ENCODE measurements around the gene BPI. TPM values are rescaled to one million over a fixed set of nuclear protein-coding genes. Genes with fewer than 3 reads are reported as not detected.
"Not testable (repeated sequence)": the region's sequence is repeated elsewhere in the genome, so short reads cannot be mapped to it uniquely, and the experiment has no call there.

Gene BPI
- total RNA-seq, 4 donors from 2014 or later, result not detected

GRCh38 chr20:38338849-38339520, 35.0 kb downstream of the BPI start:
- no peak for ATAC-seq
- Histone ChIP-seq H3K9me3 (no peaks in the 10 kb centered on the region), H3K36me3 (no peaks in the 10 kb centered on the region), H3K27ac (no peak overlapping the region), H3K4me1 (peaks cover 0 to 8% of the 10 kb centered on the region in 2 donors), H3K4me3 (no peak overlapping the region), H3K27me3 (no peaks in the 10 kb centered on the region)
- in situ Hi-C loops (cut with MboI; ENCODE audit: low sequenced_read_pairs in 4 of 4), result loop anchor here in 1 of 4 donors (25.0 kb wide), 1 partner anchor 277 kb away; no protein-coding TSS in a partner anchor
- no peak for DNase-seq
- TF ChIP-seq POLR2A (IDR thresholded peaks at IDR 0.05) (no peak), CTCF (IDR thresholded peaks at IDR 0.05 in 4 of 5, conservative IDR thresholded peaks at IDR 0.05 in 1 of 5) (peak in 1 of 5 experiments; percentile 25)
- intact Hi-C loops (cut with DNase I; ENCODE audit: low total_unique reads), result loop anchor here (1.0 kb wide), 1 partner anchor 17 kb away; no protein-coding TSS in a partner anchor

- H3K9me3 ChIP-seq, H3K4me3 ChIP-seq, DNase-seq, H3K27me3 ChIP-seq, ATAC-seq, H3K36me3 ChIP-seq, H3K27ac ChIP-seq: not testable (repeated sequence)
- intact Hi-C loops (cut with DNase I; ENCODE audit: low total_unique reads), result loop anchor here (1.0 kb wide), 1 partner anchor 17 kb away; no protein-coding TSS in a partner anchor
- in situ Hi-C loops (cut with MboI; ENCODE audit: low sequenced_read_pairs in 4 of 4), result loop anchor here in 1 of 4 donors (25.0 kb wide), 1 partner anchor 277 kb away; no protein-coding TSS in a partner anchor
- peaks cover 0 to 11% of the 10 kb centered on the region in 2 donors for H3K4me1 ChIP-seq
Measured at GRCh38 chr20:38339521-38339896, 35.6 kb downstream of the BPI start.

- Histone ChIP-seq H3K9me3 (no peaks in the 10 kb centered on the region), H3K27me3 (no peaks in the 10 kb centered on the region), H3K36me3 (no peaks in the 10 kb centered on the region), H3K27ac (no peak overlapping the region), H3K4me1 (peaks cover 3 to 11% of the 10 kb centered on the region in 2 donors), H3K4me3 (no peak overlapping the region)
- DNase-seq, result no peak
- intact Hi-C loops (cut with DNase I; ENCODE audit: low total_unique reads), result loop anchor here (1.0 kb wide), 1 partner anchor 16 kb away; no protein-coding TSS in a partner anchor
- no peak for ATAC-seq
- in situ Hi-C loops (cut with MboI; ENCODE audit: low sequenced_read_pairs in 4 of 4), result loop anchor here in 1 of 4 donors (25.0 kb wide), 1 partner anchor 278 kb away; no protein-coding TSS in a partner anchor
- TF ChIP-seq POLR2A (IDR thresholded peaks at IDR 0.05), result no peak
- TF ChIP-seq CTCF (IDR thresholded peaks at IDR 0.05 in 4 of 5, conservative IDR thresholded peaks at IDR 0.05 in 1 of 5), result no peak
Measured at GRCh38 chr20:38339997-38340396, 36.0 kb downstream of the BPI start.

- H3K27ac ChIP-seq, result no peak overlapping the region
- TF ChIP-seq CTCF (IDR thresholded peaks at IDR 0.05 in 4 of 5, conservative IDR thresholded peaks at IDR 0.05 in 1 of 5), result no peak
- TF ChIP-seq POLR2A (IDR thresholded peaks at IDR 0.05), result no peak
- intact Hi-C loops (cut with DNase I; ENCODE audit: low total_unique reads) (no loop called here), in situ Hi-C loops (cut with MboI; ENCODE audit: low sequenced_read_pairs in 4 of 4) (loop anchor here in 1 of 4 donors (25.0 kb wide), 1 partner anchor 278 kb away; no protein-coding TSS in a partner anchor)
- DNase-seq, result no peak
- no peaks in the 10 kb centered on the region for H3K36me3 ChIP-seq
- no peaks in the 10 kb centered on the region for H3K27me3 ChIP-seq
- H3K9me3 ChIP-seq, result no peaks in the 10 kb centered on the region
- H3K4me3 ChIP-seq, result no peak overlapping the region
- H3K4me1 ChIP-seq, result peaks cover 10 to 16% of the 10 kb centered on the region in 2 donors
- no peak for ATAC-seq
Measured at GRCh38 chr20:38340693-38341092, 36.7 kb downstream of the BPI start.

- TF ChIP-seq POLR2A (IDR thresholded peaks at IDR 0.05) (no peak), CTCF (IDR thresholded peaks at IDR 0.05 in 4 of 5, conservative IDR thresholded peaks at IDR 0.05 in 1 of 5) (no peak)
Measured at GRCh38 chr20:38342216-38342615, 38.3 kb downstream of the BPI start.

More at GRCh38 chr20:38342216-38342615, 38.3 kb downstream of the BPI start:
- DNase-seq, result no peak
- Histone ChIP-seq H3K4me1 (peaks cover 22 to 26% of the 10 kb centered on the region in 2 donors), H3K27ac (no peak overlapping the region), H3K4me3 (no peak overlapping the region), H3K27me3 (no peaks in the 10 kb centered on the region), H3K36me3 (no peaks in the 10 kb centered on the region), H3K9me3 (no peaks in the 10 kb centered on the region)
- intact Hi-C loops (cut with DNase I; ENCODE audit: low total_unique reads), result no loop called here
- in situ Hi-C loops (cut with MboI; ENCODE audit: low sequenced_read_pairs in 4 of 4), result loop anchor here in 1 of 4 donors (25.0 kb wide), 1 partner anchor 280 kb away; no protein-coding TSS in a partner anchor
- no peak for ATAC-seq

All from gastrocnemius medialis (tissue), 4 donors.